NCI-H526 (cell line): ENCODE data around the gene ALB.

ENCODE experiments used
- DNase-seq, 2 experiments: peaks; one replicate each; lab custom pipeline; 2025; lab: John Stamatoyannopoulos, UW

ALB gene

DNA sequence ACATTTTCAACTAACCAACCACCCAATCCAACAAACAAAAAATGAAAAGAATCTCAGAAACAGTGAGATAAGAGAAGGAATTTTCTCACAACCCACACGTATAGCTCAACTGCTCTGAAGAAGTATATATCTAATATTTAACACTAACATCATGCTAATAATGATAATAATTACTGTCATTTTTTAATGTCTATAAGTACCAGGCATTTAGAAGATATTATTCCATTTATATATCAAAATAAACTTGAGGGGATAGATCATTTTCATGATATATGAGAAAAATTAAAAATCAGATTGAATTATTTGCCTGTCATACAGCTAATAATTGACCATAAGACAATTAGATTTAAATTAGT lies 27.7 kb downstream of the ALB start:
- DNase-seq, result no peak

DNA sequence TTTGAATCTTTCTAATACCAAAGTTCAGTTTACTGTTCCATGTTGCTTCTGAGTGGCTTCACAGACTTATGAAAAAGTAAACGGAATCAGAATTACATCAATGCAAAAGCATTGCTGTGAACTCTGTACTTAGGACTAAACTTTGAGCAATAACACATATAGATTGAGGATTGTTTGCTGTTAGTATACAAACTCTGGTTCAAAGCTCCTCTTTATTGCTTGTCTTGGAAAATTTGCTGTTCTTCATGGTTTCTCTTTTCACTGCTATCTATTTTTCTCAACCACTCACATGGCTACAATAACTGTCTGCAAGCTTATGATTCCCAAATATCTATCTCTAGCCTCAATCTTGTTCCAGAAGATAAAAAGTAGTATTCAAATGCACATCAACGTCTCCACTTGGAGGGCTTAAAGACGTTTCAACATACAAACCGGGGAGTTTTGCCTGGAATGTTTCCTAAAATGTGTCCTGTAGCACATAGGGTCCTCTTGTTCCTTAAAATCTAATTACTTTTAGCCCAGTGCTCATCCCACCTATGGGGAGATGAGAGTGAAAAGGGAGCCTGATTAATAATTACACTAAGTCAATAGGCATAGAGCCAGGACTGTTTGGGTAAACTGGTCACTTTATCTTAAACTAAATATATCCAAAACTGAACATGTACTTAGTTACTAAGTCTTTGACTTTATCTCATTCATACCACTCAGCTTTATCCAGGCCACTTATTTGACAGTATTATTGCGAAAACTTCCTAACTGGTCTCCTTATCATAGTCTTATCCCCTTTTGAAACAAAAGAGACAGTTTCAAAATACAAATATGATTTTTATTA lies 28.3 kb downstream of the ALB start:
- DNase-seq, result no peak

DNA sequence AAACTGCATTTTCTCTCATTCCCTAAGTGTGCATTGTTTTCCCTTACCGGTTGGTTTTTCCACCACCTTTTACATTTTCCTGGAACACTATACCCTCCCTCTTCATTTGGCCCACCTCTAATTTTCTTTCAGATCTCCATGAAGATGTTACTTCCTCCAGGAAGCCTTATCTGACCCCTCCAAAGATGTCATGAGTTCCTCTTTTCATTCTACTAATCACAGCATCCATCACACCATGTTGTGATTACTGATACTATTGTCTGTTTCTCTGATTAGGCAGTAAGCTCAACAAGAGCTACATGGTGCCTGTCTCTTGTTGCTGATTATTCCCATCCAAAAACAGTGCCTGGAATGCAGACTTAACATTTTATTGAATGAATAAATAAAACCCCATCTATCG lies 29.1 kb downstream of the ALB start:
- no peak for DNase-seq

DNA sequence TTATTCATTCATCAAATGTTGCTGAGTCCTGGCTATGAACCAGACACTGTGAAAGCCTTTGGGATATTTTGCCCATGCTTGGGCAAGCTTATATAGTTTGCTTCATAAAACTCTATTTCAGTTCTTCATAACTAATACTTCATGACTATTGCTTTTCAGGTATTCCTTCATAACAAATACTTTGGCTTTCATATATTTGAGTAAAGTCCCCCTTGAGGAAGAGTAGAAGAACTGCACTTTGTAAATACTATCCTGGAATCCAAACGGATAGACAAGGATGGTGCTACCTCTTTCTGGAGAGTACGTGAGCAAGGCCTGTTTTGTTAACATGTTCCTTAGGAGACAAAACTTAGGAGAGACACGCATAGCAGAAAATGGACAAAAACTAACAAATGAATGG lies 30.2 kb downstream of the ALB start:
- peak in 1 of 2 experiments; percentile 12 for DNase-seq

DNA sequence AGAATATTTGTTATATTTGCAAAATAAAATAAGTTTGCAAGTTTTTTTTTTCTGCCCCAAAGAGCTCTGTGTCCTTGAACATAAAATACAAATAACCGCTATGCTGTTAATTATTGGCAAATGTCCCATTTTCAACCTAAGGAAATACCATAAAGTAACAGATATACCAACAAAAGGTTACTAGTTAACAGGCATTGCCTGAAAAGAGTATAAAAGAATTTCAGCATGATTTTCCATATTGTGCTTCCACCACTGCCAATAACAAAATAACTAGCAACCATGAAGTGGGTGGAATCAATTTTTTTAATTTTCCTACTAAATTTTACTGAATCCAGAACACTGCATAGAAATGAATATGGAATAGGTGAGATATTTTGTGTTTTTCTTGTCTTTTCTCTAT lies 31.9 kb downstream of the ALB start, which contains the start of gene AFP:
Gene AFP, plus strand, starts transcription at position 238 of the 400 bp plus-strand sequence. Its CDS starts 42 bp downstream, at position 280.
- DNase-seq, result no peak

DNA sequence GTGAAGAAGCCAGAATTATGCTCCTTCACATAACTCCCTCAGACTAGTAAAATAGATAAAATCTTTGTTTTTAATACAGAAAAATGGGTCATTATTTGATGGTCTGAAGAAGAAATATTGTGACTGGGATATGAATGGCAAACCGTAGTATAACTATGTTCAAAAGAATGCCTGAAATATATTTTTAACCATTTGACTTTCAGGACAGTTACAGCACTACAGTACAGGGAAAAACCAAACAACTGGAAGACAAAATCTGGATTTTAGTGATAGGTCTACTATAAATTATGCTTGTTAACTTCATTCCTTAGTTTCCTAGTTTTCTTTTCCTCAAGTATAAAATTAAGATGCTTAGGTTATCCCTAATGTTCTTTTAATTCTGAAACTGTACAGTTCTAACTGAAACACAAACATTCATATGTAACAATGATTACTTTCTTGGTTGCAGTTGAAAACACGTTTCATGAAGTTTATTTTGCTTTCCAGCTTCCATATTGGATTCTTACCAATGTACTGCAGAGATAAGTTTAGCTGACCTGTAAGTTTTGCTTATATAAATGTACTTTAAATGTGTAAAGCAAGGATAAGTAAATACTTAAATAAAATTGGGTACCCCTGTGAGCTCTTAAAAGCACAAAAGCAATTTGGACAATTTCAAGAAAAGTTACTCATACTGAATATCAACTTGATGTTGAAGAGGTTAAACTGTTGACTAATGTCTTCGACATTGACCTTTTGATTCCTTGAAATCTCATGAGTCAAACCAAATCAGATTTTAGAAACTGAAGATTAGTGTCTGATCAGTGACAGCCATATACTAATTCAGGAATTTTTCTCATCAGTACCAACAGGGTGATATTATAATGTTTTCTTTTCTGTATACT lies 32.8 kb downstream of the ALB start:
- no peak for DNase-seq

DNA sequence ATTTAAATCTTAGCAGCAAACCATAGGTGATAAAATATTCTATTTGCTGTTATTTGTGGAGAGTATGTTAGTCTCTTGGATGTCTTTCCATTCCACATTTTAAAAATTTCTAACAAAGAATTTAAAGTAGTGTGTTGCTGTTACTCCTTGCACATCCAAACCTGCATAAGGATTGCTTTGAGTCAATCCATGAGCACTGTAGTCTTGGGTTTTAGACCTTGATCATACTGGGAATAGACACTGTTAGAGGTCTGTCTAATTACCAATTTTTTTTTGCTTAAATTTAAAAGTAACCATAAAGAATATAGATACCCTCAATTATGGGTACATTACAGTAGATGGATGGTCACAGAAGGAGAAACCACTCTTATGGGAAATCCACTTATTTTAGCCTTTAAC lies 33.5 kb downstream of the ALB start:
- no peak for DNase-seq

DNA sequence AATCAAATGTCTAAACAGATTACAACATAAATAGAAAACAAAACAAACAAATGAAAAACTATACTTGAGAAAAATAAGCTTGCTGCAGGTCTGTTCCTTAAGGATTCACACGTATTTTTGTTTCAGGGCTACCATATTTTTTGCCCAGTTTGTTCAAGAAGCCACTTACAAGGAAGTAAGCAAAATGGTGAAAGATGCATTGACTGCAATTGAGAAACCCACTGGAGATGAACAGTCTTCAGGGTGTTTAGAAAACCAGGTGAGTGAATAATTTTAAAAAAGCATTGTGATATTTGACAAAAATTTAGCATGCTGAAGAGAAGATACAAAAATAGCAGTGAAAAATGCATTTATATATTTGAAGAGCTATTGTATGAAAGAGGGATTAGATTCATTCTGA lies 34.0 kb downstream of the ALB start:
- no peak for DNase-seq

DNA sequence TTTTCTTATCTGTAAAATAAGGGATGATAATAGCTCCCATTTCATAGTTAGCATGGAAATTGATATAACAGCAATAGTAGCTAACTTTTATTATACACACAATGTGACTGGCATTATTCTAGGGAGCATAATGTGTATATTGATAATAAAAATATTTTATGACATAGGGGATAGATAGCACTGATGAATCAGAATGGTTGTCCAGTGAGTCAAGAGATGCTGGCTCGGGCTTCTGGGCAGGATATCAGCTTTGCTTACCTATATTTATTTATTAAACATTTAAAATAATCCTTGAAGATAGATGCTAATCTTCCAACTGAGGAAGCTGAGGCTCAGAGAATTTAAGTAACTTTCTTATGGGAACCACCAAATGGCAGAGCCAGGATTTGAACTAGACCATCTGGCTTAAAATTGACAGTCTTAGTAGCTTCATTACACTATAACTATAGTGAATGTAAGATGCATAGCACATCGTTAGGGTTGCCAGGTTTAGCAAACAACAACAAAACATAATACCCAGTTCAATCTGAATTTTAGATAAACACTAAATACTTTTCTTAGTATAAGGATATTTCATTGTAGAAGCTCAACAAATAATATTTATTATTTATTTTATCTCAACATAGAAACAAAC lies 34.6 kb downstream of the ALB start:
- no peak for DNase-seq

DNA sequence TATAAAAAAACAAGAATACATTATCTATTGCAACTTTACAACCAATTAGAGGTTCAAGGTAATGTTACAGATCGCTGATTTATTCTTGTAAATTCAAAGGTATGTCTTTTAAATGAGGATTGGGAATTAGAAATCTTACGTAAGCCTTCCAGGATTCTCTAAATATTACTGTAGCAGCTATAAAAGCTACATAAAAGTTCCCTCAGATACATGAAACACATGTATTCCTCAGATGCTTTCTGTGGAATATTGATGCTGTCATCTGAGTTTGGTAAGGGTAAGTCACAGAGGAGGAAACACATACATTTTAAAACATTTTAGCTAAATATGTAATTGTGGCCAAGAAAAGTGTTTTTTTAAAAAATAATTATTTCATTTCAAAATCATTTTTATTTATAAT lies 35.4 kb downstream of the ALB start:
- DNase-seq, result no peak

DNA sequence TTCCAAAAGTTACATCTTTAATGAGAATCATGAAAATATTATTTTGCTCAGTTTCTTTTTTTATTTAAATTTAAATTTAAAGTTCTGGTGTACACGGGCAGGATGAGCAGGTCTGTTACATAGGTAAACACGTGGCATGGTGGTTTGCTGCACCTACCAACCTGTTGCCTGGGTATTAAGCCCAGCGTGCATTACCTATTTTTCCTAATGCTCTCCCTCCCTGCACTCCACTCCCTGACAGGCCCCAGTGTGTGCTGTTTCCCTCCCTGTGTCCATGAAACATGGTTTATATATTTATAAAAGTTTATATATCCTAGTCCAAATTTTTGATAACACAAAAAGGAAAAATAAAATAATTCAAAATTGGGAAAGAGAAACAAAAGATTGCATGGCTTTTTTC lies 35.9 kb downstream of the ALB start:
- no peak for DNase-seq

DNA sequence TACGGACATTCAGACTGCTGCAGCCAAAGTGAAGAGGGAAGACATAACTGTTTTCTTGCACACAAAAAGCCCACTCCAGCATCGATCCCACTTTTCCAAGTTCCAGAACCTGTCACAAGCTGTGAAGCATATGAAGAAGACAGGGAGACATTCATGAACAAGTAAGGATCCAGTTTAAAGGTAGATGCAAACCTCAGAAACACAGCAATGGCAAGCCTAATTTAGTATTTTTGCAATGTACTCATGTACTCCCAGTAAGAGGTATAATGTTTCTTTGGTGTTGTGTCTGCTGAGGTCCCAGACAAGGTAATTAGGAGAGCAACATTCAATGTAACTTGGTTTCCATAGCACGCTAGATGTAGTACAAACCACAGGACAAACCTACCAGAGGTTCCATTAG lies 36.6 kb downstream of the ALB start:
- no peak for DNase-seq

DNA sequence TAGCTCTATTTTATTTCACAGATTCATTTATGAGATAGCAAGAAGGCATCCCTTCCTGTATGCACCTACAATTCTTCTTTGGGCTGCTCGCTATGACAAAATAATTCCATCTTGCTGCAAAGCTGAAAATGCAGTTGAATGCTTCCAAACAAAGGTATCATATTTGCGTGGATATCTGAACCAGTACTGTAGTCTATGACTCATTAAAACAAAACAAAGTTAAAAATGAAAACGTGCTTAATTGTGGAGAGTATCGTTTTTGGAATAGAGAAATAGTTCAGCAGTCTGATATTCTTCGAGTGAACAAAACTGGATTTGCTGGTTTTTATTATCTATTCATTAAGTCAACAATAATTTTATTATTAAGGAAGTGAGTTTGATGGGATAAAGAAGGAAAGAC lies 38.2 kb downstream of the ALB start:
- no peak for DNase-seq

DNA sequence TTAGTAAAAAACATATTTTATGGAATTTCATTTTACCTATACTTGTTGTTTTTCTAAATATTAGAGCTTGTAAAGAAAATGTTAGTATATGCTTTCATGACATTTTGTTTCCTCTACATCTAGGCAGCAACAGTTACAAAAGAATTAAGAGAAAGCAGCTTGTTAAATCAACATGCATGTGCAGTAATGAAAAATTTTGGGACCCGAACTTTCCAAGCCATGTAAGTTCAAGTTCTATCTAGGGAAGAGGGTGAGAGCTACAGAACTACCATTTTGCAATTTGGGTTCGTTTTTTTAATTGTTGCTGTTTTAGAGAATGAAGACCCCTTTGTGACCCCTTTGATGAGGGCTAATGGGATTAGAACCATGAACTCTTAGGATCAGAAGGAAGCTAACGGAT lies 39.1 kb downstream of the ALB start:
- DNase-seq, result no peak

DNA sequence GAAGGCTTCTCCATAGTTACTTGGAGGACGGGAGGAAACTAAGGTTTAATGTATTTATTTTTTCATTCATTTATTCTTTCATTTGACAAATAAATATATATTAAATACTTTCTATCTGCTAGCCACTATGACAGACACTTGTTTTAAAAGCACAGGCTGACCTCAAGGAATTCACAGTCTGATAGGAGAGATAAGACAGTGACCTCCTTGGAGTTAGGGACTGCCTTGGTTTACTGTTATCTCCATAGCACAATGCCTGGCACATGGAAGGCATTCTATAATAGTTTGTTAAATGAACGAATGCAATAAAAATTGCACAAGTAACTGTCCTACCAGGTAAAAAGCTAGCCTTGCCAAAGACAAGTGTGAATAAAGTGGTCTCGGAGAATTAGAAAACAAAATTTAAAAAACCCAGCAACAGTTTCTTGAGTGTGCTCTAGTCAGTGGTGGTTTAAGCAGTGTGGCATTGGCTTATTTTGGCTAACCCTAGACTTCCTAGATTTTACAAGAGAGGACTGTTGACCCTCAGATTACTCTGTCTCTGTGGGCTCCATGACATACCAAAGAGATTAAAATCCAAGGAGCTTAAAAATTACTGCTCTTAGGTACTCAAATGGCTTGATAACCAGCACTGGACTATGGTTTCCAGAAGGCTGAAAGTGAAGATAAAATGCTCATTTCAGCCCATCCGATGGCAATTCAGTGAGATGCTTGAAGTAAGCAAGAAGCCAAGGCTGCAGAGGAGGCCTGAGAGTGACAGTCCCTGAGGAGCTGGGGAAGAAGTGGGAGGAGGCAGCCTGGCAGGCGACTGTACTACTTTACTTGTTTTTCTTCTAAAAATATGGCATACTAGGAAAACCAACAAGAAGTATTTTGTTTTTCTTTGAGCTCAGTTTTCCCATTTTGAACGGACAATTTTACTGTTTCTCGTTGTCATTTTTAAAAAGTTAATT lies 41.6 kb downstream of the ALB start:
- no peak for DNase-seq

DNA sequence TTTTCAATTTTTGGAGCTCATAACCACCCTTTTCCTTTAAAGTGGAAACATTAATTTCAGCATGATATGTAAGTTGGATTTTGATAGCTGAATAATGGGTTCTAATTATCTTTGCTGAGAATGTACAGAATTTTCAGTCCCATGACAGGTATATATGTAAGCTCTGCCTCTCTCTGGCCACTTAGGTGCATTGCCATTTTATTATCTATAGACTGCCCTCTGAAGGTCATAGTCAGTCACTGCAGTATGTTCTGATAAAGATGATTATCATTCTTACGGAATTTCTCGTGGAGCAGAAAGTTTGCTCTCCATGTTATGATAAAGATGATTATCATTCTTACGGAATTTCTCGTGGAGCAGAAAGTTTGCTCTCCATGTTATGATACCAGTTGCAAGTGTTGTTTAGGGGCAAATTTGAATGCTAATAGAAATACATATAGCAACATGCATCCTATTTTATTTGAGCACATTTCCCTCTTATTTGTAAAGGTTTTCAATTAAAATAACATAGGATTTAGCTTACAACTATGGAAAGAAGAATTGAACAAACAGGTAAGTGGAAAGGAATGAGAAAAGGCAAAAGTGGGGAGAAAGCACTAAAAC lies 42.4 kb downstream of the ALB start:
- DNase-seq, result peak; percentile 45 to 77

DNA sequence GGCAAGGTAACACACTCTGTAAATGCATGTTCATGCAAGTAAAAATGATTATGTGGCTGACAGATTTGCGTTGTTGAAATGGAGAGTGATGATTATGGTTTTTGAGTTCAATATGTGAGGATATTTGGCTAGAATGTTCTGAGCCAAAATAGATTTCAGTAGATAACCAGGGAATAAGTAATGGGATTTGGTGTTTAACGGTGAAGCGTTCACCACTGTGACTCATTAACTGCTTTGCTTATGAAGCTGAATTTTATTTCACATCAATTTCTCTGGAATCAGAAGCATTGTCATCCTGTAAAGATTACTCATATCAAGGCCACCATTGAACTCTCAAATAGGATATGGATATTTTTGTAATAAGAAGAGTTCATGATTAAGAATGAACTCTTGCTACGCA lies 43.6 kb downstream of the ALB start:
- DNase-seq, result no peak

DNA sequence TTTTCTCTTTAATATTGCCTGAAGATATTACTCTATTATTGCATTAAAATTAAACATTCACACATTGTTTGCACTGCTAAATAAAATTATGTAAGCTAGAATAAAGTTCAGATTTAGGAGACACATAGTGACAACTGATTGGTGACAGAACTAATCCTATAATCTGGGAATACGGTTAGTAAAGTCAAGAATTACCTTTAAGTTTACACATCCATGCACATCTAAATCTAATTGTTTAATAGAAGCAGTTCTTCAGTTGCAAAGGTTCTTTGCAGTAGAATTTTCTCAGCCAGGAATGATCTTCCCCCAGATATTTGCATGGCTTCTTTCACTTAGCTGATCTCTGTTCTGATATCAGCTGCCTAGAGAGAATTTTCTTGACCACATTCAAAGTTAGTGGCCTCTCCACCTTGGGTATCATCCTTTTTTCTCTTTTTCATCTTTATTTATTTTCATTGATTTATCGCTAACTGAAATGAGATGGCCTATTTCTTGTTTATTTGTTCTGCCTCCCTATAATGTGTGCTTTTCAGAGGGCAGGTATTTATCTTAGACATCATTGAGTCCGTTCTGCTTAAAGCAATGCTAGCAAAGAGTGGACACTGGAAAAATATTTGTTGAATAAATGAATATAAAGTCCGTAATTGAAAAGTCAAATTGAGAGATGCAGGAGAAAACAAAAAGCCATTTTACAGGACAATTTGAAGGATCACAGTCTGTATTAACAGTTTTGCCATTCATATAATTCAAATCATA lies 44.5 kb downstream of the ALB start:
- peak; percentile 56 to 71 for DNase-seq

DNA sequence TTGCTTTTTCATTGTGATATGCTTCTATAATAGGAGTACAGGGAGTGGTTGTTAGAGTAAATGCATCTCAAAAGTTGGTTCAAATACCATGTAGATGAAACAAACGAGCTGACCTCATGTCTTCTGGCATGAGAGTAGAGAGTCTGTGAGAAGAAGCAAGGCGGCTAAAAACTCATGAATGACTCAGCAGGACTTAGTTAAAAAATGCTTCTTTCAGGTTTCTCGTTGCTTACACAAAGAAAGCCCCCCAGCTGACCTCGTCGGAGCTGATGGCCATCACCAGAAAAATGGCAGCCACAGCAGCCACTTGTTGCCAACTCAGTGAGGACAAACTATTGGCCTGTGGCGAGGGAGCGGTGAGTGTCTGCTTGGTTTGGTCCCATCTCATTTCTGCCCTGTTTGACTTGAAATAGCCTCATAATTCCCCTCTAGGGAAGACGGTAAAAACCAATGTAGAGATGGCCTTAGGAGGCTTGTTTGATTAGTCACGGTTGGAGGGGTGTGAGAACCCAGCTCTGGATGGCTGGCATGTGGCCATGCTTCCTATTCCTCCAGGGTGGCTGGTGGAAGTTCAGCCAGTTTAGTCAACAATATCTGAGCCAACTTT lies 46.4 kb downstream of the ALB start:
- DNase-seq, result peak; percentile 13 to 59

DNA sequence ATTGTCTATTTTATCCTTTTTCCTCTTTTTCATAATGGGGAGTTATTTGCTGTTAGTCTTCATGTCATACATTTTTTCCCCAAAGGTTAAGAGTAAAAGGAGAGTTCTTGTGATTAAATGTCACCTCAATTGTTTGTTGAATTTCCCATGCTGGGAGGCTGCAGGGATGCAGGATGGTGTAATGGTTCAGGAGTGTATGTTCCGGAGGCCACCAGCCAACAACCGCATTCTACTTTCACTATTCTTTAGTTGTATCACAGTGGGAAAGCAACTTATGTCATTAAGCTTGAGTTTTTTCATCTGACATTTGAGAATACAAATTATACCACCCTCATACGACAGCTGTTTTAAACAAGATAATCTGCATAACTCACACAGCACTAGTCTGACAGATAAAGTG lies 47.3 kb downstream of the ALB start:
- no peak for DNase-seq
